Stimulated activated CD4-positive, alpha-beta T cell treated with anti-CD3 and anti-CD28 coated beads, Interleukin-12 subunit alpha, Interleukin-12 subunit beta, amount 100 ng/mL, for 4 hours (primary cell): ENCODE measurements around the gene YOD1.
A peak's percentile ranks its signal among the peaks of the same experiment; 100 is the strongest.

Experiments used
- DNase-seq: peaks from one replicate; pipeline ENCODE4 v3.0.0-alpha.2; 2020

Gene YOD1

DNA sequence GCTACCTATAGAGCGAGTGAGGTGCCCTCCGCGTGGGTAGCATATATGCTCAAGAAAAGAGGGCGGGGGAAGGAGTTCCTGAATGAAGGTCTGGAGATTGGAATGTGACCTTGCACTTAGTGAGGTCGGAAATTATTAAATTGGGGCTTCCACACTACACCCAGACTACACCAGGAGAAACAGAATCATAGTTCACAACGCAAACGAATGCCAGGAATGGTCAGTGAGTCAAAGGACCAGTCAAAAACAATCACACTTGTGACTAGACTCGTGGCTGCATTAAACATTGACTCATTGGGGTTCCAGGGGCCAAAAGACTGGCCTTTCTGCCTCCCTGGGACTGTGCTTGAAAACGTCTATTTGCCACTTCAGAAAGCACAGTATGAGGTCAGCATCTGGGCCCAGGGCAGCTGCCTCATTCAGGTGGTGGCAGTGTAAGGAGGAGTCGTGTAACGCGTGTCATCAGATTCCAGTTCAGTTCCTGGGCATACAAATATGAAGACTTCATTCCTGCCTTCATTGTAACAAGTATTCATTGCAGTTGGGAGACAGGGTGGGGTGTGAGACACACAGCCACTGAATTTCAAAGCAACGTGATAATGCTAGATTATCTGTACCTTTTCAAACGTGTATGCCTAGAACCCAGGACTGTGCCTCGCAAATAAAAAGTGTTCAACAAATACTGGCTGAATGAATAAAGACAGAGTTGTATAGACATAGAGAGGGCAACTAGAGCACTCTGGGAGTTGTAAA, at the start of gene YOD1:
Gene YOD1 (minus strand): TSS at position 18 of the 753 bp plus-strand sequence. CDS start 178 bp downstream, outside the sequence.
- no peak for DNase-seq

DNA sequence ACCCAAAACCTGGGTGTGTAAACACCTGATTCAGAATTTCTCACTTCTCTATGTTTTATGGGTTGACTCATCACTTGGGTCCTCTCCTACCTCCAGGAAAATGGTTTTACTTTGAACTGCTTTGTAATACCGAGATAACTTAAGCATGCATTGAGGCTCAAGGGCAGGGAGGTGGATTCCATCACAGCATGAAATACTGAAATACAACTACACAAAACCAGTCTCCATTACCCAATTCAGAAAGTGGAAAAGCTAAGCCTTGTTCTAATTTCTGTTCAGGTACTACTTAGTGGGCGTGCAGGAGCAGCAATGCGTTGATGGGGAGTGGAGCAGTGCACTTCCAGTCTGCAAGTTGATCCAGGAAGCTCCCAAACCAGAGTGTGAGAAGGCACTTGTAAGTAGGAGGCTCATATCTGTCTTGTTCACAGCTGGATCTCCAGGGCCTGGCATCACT, 46.9 kb upstream of the YOD1 start:
- peak; percentile 18 for DNase-seq

DNA sequence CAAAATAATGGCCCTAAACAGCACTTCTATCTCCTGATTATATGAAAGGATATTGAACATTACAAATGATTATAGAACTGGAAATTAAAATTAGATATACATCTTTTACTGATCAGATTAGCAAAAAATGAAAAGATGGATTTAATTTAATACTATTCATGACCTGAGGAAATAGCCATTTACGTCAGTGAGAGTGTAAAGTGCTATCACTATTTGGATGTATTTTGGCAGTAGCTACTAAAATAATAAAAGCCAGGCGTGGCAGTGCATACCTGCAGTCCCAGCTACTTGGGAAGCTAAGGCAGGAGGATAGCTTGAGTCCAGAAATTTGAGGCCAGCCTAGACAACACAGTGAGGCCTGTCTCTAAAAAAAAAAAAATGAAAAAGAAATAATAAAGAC, 42.9 kb upstream of the YOD1 start:
- no peak for DNase-seq

DNA sequence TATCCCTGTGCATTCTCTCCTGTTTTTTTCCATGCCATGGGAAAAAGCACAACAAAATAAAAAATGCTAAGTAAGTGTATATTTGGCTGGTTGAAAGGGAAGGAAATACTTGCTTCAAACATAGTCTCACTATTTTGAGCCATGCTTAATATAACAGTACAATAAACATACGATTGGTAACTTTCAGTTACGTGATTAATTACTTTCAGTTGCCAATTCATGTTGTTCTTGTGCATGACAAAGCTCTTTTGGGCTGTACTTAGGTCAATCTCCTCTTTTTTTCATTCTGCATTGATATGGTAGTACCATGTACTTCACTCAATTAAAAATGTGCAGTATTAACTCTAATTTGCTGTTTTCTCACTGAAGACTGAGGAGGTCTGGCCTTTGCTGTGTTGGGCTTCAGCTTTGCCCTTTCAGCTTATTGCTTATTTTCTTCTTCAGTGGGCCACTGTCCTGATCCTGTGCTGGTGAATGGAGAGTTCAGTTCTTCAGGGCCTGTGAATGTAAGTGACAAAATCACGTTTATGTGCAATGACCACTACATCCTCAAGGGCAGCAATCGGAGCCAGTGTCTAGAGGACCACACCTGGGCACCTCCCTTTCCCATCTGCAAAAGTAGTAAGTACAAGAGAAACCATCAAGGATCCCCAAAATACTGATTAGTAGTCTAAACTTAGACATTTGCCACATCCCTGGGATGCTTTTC, 40.3 kb upstream of the YOD1 start:
- no peak for DNase-seq

DNA sequence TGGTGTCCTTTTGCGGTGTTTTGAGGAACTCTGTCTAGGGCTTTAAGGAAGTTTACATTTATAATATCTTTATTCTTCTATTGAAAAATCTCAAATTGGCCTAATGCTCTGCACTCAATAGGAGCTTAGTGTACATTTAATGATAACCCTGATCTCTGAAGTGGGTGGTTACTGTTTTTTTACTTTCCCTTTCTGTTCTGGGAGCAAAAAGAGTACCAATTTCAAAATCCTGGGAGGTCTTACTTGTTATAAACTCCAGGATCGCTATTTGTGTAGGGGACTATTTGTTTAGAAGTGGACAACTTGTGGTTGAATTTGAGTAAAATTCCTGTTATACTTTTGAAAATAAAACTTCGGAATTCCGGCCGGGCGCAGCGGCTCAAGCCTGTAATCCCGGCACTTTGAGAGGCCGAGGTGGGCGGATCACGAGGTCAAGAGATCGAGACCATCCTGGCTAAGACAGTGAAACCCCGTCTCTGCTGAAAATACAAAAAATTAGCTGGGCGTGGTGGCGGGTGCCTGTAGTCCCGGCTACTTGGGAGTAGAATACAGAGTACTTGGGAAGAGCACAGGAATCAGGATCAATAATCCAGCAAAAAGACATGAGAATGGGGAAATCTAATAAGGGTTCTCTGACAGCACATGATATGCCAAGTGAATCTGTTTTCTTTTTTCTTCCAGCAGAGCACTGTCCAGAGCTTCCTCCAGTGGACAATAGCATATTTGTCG, 38.8 kb upstream of the YOD1 start:
- no peak for DNase-seq

DNA sequence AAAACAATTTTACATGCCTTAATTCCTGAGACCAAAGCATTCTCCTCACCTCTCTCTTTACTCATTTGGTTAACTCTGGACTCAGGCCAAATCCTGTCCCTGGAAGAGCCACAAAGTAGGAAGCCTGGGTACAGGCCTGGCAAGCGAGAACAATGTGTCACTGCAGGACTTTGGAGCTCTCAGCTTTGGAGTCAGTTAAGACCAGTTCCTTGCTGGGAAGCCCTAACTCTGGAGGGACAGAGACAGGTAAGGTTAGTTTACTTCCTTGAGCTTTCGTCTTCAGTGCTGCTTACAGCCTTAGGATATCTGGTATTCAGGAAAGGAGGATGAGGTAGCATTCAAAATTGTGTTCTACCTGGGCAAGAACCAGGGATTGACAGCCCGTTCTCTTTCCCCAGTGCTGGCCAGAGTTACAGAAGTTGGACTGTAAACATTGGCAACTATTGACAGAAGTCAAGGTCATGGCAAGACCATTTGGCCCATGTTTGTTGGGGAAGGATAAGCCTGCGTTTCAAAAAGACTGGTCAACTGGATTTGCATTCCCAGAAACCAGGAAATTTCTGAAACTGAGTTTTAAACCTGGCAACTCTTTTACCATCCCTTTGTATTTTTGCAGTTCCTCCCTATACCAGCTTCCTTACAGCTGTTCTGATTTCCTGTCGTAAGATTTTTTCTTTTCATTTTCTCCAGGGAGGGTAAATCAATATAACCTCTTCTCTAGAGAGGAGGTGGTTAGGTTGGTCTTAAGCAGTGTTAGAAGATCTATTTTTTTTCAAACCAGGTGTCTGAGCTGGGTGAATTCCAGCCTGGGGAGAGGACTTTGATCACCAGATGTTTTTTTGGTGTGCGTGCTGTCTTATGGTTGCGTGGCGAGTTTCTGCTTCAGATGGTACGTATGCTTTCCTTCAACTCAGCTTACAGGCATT, 38.0 kb upstream of the YOD1 start, which contains the start of gene C4BPB:
Gene C4BPB (plus strand): TSS at position 160 of the 926 bp plus-strand sequence. CDS start 672 bp downstream, at position 832.
- DNase-seq = no peak

DNA sequence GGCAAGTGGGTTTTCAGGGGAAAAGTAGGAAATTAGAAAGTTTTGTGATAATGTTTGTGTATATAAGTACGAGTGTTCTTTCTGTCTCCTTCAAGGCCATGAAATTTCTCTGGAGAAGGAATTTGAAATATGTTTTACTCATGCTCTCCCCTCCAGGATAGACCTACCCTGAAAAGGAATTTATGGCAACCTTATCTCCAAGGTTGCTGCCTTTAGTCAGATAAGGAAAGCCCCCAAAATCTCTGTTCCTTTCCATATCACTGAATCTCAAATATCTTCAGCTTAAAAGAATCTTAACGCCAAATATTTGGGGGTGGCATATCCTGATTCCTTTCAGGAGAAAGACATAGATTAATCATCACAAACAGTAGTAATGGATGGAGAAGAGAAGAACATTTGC, 37.2 kb upstream of the YOD1 start:
- DNase-seq = no peak

DNA sequence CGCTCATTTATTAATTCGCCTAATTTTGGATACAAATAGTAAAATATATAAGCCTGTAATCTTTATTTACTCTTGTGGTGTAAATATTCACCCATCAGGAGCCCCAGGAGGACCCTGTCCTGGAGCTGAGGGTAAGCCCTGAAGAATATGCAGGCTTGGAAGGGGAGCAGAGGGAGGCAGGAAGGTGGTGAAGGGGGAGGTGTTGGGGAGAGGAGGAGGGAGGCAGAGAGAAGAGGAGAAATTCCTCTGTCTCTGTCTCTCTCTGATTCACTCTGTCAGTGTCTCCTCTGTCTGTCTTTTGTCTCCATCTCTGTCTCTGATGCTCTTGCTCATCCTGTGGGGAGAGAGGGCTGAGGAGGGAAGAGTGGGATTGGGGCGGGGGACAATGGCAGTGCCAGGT, 34.9 kb upstream of the YOD1 start:
- no peak for DNase-seq

DNA sequence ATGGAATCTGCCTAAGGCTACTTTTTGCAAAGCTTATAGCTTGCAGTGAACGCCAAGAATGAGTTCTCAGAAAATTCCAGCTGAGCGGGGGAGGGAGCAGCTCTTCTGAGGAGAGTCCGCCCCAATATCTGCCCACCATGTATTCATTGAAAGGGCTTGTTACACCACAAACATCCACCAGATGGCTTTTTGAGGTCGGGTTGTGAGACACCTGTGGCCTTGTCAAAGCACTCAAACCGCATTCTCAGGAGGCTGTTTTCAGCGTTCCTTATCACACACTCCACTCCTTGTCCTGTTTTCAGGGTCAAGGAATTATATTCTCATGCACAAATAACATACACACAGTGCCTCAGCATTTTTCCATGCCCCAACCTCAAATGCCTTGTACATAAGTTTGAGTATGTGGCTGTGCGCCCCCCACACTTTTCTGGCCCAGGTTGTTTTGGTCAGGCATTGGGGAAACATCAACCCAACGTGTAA, 33.7 kb upstream of the YOD1 start:
- peak; percentile 28 for DNase-seq

DNA sequence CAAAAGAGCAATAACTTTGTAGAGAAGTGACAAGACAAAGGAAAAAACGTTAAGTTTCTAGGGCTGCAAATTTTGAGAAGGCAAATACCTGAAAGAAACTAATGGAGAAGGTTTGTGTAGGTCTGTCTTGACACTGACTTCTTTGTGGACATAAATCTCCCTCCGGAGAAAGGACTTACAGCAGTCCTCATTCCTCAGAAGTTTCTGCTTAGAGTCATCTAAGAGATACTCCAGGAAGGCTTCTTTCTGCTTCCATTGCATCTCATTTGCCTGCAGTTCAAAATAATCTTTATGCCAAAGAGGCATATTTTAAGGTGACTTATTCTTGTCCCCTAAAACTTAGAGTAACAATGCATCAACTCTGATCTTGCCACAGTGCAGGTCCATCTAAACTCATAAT, 33.2 kb upstream of the YOD1 start:
- no peak for DNase-seq

DNA sequence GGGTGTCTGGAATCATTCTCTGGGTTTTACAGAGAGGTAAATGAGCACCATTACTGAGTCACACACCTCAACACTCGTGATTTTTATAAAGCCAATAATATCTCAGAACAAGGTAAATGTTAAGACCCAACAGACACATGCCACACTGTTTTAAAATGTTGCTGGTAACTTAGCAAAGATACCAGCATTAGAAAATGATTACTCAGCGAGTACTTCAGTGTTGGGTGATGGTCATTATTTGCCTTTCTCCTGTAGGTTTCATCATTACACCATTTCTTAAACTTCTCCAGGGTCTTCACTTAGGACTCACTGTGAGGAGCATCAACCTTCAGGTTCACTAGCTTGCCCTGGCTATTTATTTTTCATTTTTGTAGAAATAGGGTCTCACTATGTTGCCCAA, 30.8 kb upstream of the YOD1 start:
- DNase-seq = no peak

DNA sequence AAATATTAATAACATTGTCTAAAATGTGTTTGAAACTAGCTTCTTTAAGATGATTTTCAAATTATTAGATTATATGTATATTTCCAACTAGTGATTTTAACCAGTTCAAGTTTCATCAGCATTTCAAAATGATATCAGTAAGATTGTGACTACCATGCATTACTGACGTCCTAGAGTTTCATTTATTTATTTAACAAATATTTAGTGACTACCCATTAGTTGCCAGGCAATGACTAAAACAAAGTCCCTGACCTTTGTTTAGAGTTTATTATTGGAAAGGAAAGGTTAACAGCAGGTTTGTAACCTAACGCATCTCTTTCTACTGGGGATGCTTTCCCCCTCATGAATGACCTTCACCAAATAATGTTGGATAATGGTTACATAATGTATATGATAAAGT, 30.1 kb upstream of the YOD1 start:
- DNase-seq = no peak

DNA sequence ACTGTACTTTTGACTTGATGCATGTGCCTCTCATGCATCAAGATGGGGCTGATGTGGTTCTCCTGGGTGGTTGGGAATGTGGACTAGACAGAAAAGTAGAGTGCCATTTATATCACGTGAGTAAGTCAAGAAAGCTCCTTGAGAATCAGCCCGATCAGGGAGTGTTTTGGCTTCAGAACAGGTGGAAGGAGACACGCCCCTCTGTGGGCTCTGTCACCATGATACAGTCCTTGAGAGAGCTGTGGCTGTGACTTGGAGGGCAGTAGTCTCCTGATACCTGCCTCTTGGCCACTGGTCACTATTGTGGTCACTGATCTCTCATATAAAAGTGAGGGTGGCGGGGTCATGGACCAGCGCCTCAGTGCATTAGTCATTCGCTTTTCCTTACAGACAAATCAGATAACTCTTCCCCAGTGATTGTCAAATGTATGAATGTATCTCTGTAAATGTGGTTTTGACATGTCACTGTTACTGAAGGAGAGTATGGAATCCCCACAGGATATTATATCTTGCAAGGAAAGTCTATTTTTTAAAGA, 28.8 kb upstream of the YOD1 start:
- DNase-seq = no peak

DNA sequence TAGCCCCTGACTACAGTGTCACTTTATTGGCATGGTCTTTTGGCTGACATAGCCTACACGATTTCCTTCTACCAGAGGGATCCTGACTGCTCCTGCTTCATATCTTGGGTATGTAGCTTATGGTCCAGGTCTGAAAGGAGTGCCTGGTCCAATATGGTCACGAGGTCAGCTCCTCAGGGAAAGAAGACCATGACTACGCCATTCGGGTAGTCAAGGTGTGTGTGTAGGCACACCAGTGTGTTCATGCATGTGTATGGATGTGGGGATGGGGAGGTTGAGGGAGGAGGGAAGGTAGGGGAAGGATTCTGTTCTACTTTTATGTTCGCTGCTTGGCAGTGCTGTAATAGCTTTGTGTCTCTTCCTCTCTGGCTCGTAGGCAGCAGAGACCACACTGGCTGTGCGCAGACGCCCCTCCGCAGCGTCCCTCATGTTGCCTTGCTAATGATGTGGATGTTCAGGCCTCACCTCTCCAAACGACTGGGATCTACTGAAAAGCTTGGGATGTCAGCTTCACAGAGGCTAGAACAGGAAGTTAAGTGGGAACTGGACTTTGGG, 27.6 kb upstream of the YOD1 start:
- DNase-seq = no peak

DNA sequence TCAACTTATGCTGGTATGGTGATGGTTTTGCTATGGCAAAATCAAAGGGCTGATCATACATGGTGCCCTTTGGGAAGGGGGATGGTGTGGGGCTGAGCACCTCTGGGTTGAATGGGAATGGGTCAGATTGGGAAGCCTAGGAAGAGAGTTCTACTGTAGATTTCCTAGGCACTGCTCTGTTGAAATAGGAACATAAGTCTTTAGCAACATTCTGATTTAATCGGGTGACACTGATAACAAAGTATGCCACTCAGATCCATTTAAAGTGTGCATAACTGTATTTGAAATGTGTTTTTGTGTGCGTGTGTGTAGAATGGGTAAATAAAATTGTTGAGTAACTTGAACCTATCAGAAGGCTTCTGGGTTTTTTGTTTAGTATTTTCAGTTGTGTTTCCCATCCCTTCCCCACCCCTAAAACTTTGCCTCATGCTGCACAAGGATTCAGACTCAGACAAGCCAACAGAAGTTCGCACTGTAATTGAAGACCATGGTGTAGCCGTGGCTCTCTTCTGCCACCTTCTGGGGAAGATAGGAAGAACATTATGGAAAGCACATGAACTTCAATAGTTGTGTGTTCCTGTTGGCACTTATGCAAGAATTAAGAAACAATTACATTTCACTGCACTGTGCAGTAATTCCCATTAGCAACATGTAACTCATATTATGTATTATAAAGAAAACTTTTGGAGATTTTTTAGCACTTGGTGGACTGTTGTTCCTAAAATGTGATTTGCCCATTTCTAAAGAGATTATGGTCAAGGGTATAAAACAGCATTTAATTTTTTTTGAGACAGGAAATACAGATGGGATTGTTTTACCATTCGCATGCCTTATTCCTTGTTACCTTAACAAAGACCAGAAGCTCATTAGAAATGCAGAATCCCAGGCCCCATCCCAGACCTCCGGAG, 26.7 kb upstream of the YOD1 start:
- DNase-seq = peak; percentile 41

DNA sequence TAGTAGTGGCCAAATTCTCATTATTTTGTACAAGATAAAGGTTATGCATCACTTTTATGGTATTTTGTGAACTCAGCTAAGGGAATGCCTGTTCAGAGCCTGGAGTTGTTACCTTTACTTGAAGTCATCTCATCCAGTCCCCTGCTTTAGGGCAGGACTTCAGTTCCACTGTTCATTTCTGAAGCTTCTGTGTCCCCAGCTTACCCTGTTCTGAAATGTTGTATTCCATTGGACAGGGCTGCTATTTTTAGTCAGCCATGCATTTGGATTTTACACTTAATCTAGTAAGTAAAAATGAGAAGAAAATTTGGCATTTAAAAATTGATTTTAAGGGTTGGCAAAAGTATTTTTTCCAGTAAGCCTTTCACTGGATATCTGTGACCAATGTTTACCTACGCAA, 26.0 kb upstream of the YOD1 start:
- no peak for DNase-seq

DNA sequence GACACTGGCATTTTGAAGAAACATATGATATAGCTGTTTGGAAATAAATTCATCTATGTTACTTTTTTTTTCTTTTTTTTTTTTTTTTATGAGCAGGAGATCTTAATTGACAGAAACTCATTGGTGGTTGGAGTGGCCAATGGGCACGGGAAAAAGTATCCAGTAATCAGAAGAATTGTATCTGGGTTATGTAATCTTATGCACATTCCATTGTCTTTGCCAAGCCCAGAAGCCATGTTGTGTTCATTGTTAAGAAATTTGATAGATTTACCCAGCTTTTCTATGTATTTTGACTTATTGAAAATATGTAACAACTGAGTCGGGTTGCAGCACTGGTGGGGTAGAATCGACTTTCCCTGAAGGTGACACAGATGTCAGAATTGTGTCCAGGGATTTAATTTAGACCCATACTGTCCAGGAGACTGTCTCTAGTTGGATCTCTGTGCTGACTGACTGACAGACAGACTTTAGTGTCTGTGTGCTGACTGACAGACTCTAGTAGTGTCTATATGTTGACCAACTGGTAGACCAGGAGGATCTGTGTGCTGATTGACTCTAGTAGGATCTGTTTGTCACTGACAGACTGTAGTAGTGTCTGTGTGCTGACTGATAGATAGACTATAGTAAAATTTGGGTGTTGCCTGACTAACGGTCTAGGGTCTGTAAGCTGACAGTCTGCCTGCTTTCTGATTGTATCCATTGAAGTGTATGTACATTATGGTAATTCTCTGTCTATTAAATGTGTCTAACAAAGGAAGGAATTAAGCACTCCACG, 25.4 kb upstream of the YOD1 start:
- no peak for DNase-seq

DNA sequence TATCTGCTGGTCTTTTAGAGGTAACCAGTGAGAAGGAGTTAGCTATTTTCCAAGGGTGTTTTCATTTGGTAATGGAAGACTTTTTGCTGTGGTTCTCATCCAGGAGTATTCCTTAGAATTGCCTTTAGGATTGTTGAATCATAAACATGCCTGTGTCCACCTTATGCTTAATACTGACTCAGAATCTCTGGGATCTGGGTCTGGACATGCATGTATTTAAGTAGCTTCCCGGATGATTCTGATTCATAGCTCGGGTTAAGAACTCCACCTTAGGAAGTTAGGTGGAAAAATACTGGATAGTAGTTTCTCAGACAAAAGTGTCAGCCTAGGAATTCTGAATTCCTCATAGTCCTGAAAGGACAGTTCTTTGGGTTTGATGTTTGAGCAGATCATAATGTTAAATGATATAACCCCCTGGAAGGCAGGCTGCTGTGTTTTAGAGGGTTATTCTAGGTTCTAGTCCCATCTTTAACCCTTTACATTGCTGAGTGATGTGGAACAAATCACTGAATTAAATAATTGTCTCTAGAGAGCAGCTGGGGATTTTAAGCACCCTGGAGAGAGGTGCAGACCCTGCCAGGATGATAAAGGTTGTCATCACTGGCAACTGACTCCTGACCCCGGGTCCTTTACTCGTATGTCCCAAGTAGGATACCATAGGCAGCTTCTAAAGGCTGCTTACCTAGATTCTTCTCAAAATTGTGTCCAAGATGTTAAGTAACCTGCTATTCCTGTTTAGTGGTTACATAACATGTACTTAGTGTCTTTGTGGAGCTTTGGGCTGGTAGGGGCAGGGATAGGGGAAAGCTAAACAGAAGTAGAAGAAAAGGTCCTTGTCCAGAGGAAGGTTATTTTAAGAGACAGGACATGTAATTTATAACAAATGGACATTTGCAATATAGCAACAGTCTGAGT, 23.2 kb upstream of the YOD1 start:
- DNase-seq = no peak

DNA sequence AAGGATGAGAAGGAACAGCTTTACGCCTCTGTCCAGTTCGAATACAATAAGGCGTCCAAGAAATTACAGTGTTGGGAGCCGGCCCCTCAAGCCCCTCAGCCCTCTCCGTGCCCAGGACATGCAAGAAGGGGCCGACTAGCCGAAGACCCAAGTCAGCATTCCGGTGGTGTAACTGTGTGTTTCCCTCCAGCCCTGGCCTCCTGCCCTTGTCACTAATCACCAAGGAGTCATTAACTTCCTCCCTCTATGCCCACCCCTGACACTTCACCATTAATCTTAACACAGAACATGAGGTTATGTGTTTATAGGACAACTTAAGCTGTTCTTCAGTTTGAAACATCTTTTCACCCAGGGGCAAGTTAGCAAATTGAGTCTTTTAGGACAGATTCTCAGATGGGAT, 21.2 kb upstream of the YOD1 start:
- no peak for DNase-seq
